ENCODE data around the gene AMER2.

DNA sequence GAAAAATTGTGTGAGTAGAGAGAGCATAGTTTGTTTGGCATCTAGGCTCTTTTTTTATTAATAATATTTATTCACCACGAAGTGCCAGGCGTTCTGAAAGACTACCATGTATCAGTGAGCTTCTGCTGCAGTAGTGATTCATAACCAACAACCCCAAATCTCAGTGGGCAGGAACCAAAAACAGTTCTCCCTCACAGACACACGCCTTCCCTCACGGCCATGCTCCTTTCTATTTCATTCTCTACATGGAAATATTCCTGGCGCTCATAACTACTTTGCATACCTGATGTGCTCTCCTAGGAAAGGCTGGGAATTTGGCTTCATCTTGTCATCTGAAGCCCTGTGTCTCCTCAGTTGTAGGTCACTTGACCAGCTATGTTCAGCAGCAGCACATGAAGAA lies 26.6 kb upstream of the AMER2 start:
- TF ChIP-seq, protein P1, sequence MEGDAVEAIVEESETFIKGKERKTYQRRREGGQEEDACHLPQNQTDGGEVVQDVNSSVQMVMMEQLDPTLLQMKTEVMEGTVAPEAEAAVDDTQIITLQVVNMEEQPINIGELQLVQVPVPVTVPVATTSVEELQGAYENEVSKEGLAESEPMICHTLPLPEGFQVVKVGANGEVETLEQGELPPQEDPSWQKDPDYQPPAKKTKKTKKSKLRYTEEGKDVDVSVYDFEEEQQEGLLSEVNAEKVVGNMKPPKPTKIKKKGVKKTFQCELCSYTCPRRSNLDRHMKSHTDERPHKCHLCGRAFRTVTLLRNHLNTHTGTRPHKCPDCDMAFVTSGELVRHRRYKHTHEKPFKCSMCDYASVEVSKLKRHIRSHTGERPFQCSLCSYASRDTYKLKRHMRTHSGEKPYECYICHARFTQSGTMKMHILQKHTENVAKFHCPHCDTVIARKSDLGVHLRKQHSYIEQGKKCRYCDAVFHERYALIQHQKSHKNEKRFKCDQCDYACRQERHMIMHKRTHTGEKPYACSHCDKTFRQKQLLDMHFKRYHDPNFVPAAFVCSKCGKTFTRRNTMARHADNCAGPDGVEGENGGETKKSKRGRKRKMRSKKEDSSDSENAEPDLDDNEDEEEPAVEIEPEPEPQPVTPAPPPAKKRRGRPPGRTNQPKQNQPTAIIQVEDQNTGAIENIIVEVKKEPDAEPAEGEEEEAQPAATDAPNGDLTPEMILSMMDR (IDR thresholded peaks at IDR 0.05) = no peak
- TF ChIP-seq ZFX (IDR thresholded peaks at IDR 0.05; ENCODE audit: borderline replicate concordance) = no peak
